ENCODE data around the gene SLC26A1.

GRCh38 chr4:1018147-1019020, 25.2 kb upstream of the SLC26A1 start:
- no peak for TF ChIP-seq ZNF274 (IDR thresholded peaks at IDR 0.05; ENCODE audit: low read depth, low read length)
- TF ChIP-seq SUZ12 (IDR thresholded peaks at IDR 0.05; ENCODE audit: extremely low read depth, insufficient read depth, insufficient read length): no peak

Measured in NT2/D1 (cell line).